ENCODE data around the gene PDIA2.

- TF ChIP-seq CTCF (IDR thresholded peaks at IDR 0.05) (no peak), POLR2A (IDR thresholded peaks at IDR 0.05) (no peak)
Observed at GRCh38 chr16:314351-314750, 31.4 kb downstream of the PDIA2 start.

All from tibial nerve (tissue), 3 donors.